NCI-H2171 treated with DMSO at 0.1 percent for 48 hours (cell line): Measurements from ENCODE around the gene ZNF275.
"Not testable (repeated sequence)": the region's sequence is repeated elsewhere in the genome, so short reads cannot be mapped to it uniquely, and the experiment has no call there.

Source experiments
- DNase-seq: peaks from one replicate; lab custom pipeline; 2025; lab: John Stamatoyannopoulos, UW

ZNF275 gene

GRCh38 chrX:153319295-153320046 lies 14.5 kb upstream of the ZNF275 start:
- no peak for DNase-seq

- DNase-seq, result not testable (repeated sequence)
Observed at GRCh38 chrX:153320047-153320443, 13.9 kb upstream of the ZNF275 start.

- DNase-seq, result no peak
Observed at GRCh38 chrX:153320555-153321184, 13.3 kb upstream of the ZNF275 start.

- DNase-seq, result no peak
Observed at GRCh38 chrX:153321381-153322124, 12.4 kb upstream of the ZNF275 start, which contains the start of gene PNMA6F. Gene PNMA6F, minus strand, starts transcription at chrX:153321767. Its CDS starts 1,093 bp downstream, at chrX:153320674.

- no peak for DNase-seq
Observed at GRCh38 chrX:153327561-153327960, 6.4 kb upstream of the ZNF275 start.

- DNase-seq, result no peak
Observed at GRCh38 chrX:153333266-153333665, 687 bp upstream of the ZNF275 start.

GRCh38 chrX:153334654-153335295 lies 822 bp downstream of the ZNF275 start:
- DNase-seq, result no peak

- no peak for DNase-seq
Observed at GRCh38 chrX:153336121-153336894, 2.4 kb downstream of the ZNF275 start.

DNA sequence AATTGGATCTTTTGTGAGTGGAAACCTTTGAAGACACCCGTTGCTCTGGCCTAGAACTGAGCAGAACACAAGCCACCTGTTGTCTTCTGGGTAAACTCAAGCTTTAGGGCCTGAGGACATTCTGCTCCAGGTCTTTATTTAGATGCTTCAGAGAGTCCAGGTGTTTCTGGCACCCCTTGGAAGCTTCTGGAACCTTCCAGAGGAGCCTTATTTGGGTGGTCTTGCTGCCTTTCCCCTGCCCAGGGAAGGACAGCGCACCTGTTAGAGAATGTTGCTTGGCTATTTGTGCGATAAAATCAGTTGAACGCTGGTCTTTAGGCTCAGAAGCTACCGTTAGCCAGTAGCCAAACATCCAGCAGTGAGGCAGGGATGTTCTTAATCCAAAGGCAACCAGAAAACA lies 3.0 kb downstream of the ZNF275 start:
- DNase-seq, result no peak

DNA sequence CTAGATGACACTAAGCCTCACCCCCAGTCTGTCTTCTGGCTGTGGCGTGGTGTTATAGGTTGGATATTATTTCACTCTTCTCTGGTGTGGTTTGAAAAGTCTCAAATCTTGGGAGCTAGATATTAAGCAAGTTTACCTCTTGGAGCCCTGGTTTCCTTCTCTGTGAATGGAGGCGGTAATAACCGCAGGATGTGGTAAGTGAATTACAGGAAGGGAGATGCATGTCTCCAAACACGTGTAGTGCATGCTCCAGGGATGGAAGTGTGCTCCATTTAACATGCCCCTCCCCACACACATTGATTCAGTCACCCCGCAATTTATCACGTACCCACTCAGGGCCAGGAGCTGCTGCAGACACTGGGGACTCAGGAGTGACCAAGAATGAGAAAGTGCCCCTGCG lies 4.9 kb downstream of the ZNF275 start:
- no peak for DNase-seq

DNA sequence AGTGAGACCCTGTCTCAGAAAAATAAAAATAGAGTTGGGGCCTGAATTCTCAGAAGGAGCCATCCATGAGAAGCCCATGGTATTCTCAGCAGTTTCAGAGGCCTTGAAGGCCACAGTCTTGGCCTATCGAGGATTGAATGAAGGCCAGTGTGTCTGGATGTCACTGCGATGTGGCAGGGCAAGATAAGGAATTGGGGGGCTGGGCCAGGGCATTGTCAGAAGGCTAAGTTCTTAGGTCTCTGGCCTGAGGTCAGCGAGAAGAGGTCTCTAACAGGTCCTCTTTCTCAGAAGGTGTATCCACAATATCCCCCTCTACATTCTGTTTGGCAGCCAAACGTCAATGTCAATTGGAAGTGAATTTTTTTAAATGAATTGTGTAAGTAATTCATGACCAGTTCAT lies 5.7 kb downstream of the ZNF275 start:
- DNase-seq, result no peak

DNA sequence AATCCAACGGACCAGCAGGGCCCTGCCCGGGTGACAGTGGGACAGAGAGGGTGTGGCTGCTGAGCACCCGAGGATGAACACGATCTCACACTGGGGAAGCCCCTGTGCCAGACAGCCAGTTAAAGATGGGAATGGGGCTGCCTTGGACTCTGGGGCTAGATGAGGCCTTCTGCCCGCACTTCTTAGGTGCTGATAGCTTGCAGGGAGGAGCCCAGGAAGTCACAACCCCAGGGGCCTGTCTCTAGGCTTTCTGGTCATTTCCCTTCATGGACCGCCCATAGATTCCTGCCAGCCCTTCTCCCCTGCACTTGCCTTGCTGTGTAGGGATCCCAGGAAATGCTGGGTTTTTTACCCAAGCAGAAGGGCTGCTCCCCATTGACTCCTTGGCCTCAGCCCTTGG lies 6.2 kb downstream of the ZNF275 start:
- no peak for DNase-seq

GRCh38 chrX:153342762-153343558 lies 9.0 kb downstream of the ZNF275 start:
- no peak for DNase-seq

- DNase-seq, result no peak
Observed at GRCh38 chrX:153343674-153344073, 9.7 kb downstream of the ZNF275 start.

- no peak for DNase-seq
Observed at GRCh38 chrX:153347530-153347929, 13.6 kb downstream of the ZNF275 start.

- DNase-seq, result no peak
Observed at GRCh38 chrX:153348421-153348820, 14.5 kb downstream of the ZNF275 start.

GRCh38 chrX:153349952-153350351 lies 16.0 kb downstream of the ZNF275 start:
- no peak for DNase-seq

- DNase-seq, result no peak
Observed at GRCh38 chrX:153351981-153352380, 18.0 kb downstream of the ZNF275 start.

DNA sequence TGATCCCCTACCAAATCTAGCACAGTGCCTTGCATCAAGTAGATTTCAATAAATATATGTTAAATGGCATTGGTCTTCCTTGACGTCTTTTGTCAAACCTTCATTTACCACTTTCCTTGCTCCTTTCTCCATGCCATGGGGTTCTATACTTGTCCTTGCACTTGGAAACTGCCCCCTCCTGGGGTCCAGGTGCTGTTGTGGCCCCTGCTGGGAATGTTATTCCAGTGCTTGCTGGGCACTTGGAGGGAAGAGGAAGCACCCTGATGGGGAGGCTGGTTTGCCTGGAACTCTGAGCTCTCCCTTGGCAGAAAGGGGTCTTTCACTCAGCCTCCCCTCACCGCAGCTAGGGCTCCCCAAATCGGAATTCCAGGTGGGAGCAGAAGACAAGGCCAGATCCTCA lies 18.9 kb downstream of the ZNF275 start:
- DNase-seq, result no peak

DNA sequence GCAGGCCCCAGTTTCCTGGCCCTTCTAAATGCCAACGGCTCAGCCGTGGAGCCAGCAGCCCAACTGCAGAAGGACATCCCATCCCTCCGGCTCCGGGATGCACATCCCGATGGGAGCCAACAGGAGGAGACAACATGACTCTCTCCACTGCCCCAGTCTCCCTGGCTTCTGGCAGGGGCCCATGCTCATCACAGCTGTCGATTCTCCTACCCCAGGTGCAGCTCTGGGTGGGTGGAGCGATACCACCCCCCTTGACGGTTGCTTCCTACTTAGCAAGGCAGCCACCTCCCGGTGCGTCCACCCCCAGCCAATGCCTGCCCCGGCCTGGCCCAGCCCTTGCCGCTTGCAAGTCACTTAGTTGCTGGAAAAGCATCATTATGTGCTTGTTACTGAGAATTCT lies 19.5 kb downstream of the ZNF275 start:
- DNase-seq, result no peak

DNA sequence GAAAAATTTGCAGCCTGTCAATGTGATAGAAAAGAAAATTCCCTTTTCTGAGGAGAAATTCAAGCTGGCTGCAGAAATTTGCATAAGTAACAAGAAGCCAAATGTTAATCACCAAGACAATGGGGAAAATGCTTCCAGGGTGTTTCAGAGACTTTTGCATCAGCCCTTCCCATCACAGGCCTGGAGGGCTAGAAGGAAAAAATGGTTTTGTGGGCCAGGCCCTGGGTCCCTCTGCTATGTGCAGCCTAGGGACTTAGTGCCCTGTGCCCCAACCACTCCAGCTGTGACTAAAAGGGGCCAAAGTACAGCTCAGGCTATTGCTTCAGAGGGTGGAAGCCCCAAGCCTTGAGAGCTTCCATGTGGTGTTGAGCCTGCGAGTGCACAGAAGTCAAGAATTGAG lies 23.9 kb downstream of the ZNF275 start:
- DNase-seq, result no peak
